Sigmoid colon (tissue), 7 donors: Measurements from ENCODE around the gene MOB3B. TPM values are rescaled to one million over a fixed set of nuclear protein-coding genes. Genes with fewer than 3 reads are reported as not detected.

Experiments used
- DNase-seq: peaks from one replicate; pipeline ENCODE4 v3.0.0-alpha.2; 2019
- H3K27ac ChIP-seq, 4 donors: fragments of 200-600 bp; sonication (generic); one replicate each; pipeline ENCODE4 v1.5.1; 2016 to 2019; ENCODE audit warnings: mild to moderate bottlenecking in 1 of 4
- H3K27me3 ChIP-seq, 3 donors: fragments of 200-600 bp; sonication (generic); one replicate each; pipeline ENCODE4 v1.5.1; 2019; ENCODE audit warnings: mild to moderate bottlenecking in 1 of 3
- H3K36me3 ChIP-seq, 4 donors: fragments of 200-600 bp; sonication (generic); one replicate each; pipeline ENCODE4 v1.5.1; 2016 to 2019
- H3K4me1 ChIP-seq, 4 donors: fragments of 200-600 bp; sonication (generic); one replicate each; pipeline ENCODE4 v1.5.1; 2017 to 2019
- H3K4me3 ChIP-seq, 4 donors: fragments of 200-600 bp; sonication (generic); one replicate each; pipeline ENCODE4 v1.5.1; 2017 to 2019; ENCODE audit warnings: mild to moderate bottlenecking in 2 of 4, moderate library complexity in 1 of 4
- H3K9me3 ChIP-seq, 4 donors: fragments of 200-600 bp in 3 of 4; sonication (generic) in 3 of 4; one replicate each; pipeline versions ENCODE4 v1.5.1 to v1.6.1; 2013 to 2019
- CTCF ChIP-seq, 4 experiments: fragments of 450-650 bp in 3 of 4; fragments of 200-600 bp in 1 of 4; IDR thresholded peaks; one replicate each; pipeline ENCODE4 v1.5.1; 2016 to 2019; ENCODE audit warnings: antibody characterized with exemption in 4 of 4, mild to moderate bottlenecking in 3 of 4, moderate library complexity in 2 of 4
- EP300 ChIP-seq, 4 donors: sonication (generic); formaldehyde crosslinking; IDR thresholded peaks; one replicate each; pipeline ENCODE4 v1.6.1; 2017; ENCODE audit warnings: antibody characterized with exemption in 4 of 4
- POLR2A ChIP-seq, 2 donors: fragments of 450-650 bp; IDR thresholded peaks; one replicate each; pipeline ENCODE4 v1.6.1; 2016; ENCODE audit warnings: antibody characterized with exemption in 2 of 2, mild to moderate bottlenecking in 2 of 2, moderate library complexity in 2 of 2
- POLR2AphosphoS5 ChIP-seq, 4 donors: sonication (generic); formaldehyde crosslinking; IDR thresholded peaks; one replicate each; pipeline ENCODE4 v1.6.1; 2017; ENCODE audit warnings: antibody characterized with exemption in 4 of 4
- WGBS, 2 donors: extraction: QIAGEN DNeasy Blood & Tissue Kit; methylation state at CpG; one replicate each; pipeline ENCODE4 v1.1.7; 2013; 5-methylcytosine and 5-hydroxymethylcytosine counted together
- intact Hi-C: fragments of 100-400 bp; cut with DNase I; formaldehyde crosslinking; loops from one replicate; pipeline ENCODE4 v1.15.1; 2023
- polyA plus RNA-seq, 3 donors: library from polyadenylated mRNA; stranded (reverse); fragments of 200-250 nt; gene quantifications; one replicate each; pipeline ENCODE4 v1.2.3, GENCODE V29; 2013
- total RNA-seq, 4 donors: library from RNA; depleted of rRNA; stranded (reverse); fragments of >200 nt; gene quantifications; one replicate each; pipeline ENCODE4 v1.1.0, GENCODE V29; 2016
- donor health status: healthy with polysubstance abuse.
- donor health status: Bipolar disorder and iron deficiency.
- donor health status: healthy.

MOB3B gene
- total and polyA plus RNA-seq, 7 donors = 6.9 to 23.4 (median 16.1) TPM

DNA sequence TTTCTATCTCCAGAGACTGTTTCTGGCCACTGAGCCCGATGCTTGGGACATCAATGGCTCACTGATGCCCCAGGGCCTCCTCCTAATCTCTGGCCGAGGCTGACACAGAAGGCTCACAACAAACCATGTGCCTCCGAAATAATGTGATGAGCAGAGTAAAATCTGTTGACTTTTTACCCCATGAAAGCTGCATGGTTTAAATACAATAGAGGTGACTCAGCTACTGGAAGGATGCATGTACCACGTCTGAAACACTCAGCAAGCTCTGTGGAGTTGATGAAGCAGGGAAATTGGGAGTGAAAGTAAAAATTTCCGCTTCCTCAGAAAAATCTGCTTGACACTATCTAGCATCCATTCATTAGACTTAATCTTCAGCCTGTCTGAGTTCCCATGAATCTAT, 121.6 kb downstream of the MOB3B start:
- peaks cover 0 to 13% (median 11%) of the 10 kb centered on the region in 4 donors for H3K4me1 ChIP-seq
- H3K27ac ChIP-seq = no peak overlapping the region
- H3K27me3 ChIP-seq = no peaks in the 10 kb centered on the region
- no peak for TF ChIP-seq EP300 (IDR thresholded peaks at IDR 0.05)
- H3K9me3 ChIP-seq = no peaks in the 10 kb centered on the region
- H3K36me3 ChIP-seq = no peaks in the 10 kb centered on the region
- H3K4me3 ChIP-seq = no peak overlapping the region
- intact Hi-C loops = loop anchor here (10.0 kb wide), 1 partner anchor 47 kb away; no protein-coding TSS in a partner anchor
- no peak for DNase-seq
- 85 to 90% methylated on average over 5 of the region's 5 CpGs for WGBS, 2 donors

GRCh38 chr9:27407491-27407890, 122.1 kb downstream of the MOB3B start:
- WGBS, 2 donors = 11 to 61% methylated on average over 1 of the region's 1 CpG
- peaks cover 0 to 18% (median 12%) of the 10 kb centered on the region in 4 donors for H3K4me1 ChIP-seq
- TF ChIP-seq POLR2AphosphoS5 (IDR thresholded peaks at IDR 0.05) = no peak
- no peak for TF ChIP-seq EP300 (IDR thresholded peaks at IDR 0.05)
- no peak for TF ChIP-seq POLR2A (IDR thresholded peaks at IDR 0.05)
- TF ChIP-seq CTCF (IDR thresholded peaks at IDR 0.05) = no peak

DNA sequence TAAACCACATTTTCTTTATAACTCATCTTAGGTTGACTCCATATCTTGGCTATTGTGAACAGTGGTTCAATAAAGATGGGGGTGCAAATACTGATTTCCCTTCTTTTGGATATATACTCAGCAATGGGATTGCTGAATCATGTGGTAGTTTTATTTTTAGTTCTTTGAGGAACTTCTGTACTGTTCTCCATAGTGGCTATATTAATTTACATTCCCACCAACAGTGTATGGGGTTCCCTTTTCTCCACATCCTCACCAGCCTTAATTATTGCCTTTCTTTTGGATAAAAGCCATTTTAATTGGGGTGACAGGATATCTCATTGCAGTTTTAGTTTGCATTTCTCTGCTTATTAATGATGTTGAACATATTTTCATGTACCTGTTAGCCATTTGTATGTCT, 125.0 kb downstream of the MOB3B start:
- Histone ChIP-seq H3K27me3 (no peaks in the 10 kb centered on the region), H3K4me1 (peaks cover 0 to 21% (median 12%) of the 10 kb centered on the region in 4 donors), H3K4me3 (no peak overlapping the region), H3K36me3 (no peaks in the 10 kb centered on the region), H3K9me3 (no peaks in the 10 kb centered on the region), H3K27ac (no peak overlapping the region)
- no peak for DNase-seq
- no peak for TF ChIP-seq POLR2AphosphoS5 (IDR thresholded peaks at IDR 0.05)
- TF ChIP-seq CTCF (IDR thresholded peaks at IDR 0.05) = no peak
- no peak for TF ChIP-seq EP300 (IDR thresholded peaks at IDR 0.05)
- no peak for TF ChIP-seq POLR2A (IDR thresholded peaks at IDR 0.05)
- intact Hi-C loops = loop anchor here (10.0 kb wide), 1 partner anchor 50 kb away; no protein-coding TSS in a partner anchor

More at GRCh38 chr9:27407491-27407890, 122.1 kb downstream of the MOB3B start:
- no peaks in the 10 kb centered on the region for H3K9me3 ChIP-seq
- H3K27me3 ChIP-seq = no peaks in the 10 kb centered on the region
- no peak overlapping the region for H3K27ac ChIP-seq
- DNase-seq = no peak
- H3K4me3 ChIP-seq = no peak overlapping the region
- intact Hi-C loops = loop anchor here (10.0 kb wide), 1 partner anchor 47 kb away; no protein-coding TSS in a partner anchor
- H3K36me3 ChIP-seq = no peaks in the 10 kb centered on the region

- intact Hi-C loops = loop anchor here (10.0 kb wide), 1 partner anchor 52 kb away; no protein-coding TSS in a partner anchor
- no peak for DNase-seq
- no peak overlapping the region for H3K27ac ChIP-seq
These were observed 127.0 kb downstream of the MOB3B start for GRCh38 chr9:27402626-27403025.

More at GRCh38 chr9:27402626-27403025, 127.0 kb downstream of the MOB3B start:
- WGBS, 2 donors = 79 to 88% methylated on average over 2 of the region's 2 CpGs
- Histone ChIP-seq H3K4me1 (peaks cover 0 to 12% (median 4%) of the 10 kb centered on the region in 4 donors), H3K4me3 (no peak overlapping the region), H3K9me3 (no peaks in the 10 kb centered on the region), H3K27me3 (no peaks in the 10 kb centered on the region), H3K36me3 (no peaks in the 10 kb centered on the region)
- no peak for TF ChIP-seq CTCF (IDR thresholded peaks at IDR 0.05)
- TF ChIP-seq POLR2AphosphoS5 (IDR thresholded peaks at IDR 0.05) = no peak
- no peak for TF ChIP-seq POLR2A (IDR thresholded peaks at IDR 0.05)
- TF ChIP-seq EP300 (IDR thresholded peaks at IDR 0.05) = no peak
